Endothelial cell of hepatic sinusoid (primary cell): Measurements from ENCODE around the gene WFIKKN1.

Experiments used
- in situ Hi-C: cut with HindIII; loops from 2 replicates; pipeline ENCODE4 v1.10.0; 2017; ENCODE audit warnings: low sequenced_read_pairs

WFIKKN1 gene, protein sequence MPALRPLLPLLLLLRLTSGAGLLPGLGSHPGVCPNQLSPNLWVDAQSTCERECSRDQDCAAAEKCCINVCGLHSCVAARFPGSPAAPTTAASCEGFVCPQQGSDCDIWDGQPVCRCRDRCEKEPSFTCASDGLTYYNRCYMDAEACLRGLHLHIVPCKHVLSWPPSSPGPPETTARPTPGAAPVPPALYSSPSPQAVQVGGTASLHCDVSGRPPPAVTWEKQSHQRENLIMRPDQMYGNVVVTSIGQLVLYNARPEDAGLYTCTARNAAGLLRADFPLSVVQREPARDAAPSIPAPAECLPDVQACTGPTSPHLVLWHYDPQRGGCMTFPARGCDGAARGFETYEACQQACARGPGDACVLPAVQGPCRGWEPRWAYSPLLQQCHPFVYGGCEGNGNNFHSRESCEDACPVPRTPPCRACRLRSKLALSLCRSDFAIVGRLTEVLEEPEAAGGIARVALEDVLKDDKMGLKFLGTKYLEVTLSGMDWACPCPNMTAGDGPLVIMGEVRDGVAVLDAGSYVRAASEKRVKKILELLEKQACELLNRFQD

DNA sequence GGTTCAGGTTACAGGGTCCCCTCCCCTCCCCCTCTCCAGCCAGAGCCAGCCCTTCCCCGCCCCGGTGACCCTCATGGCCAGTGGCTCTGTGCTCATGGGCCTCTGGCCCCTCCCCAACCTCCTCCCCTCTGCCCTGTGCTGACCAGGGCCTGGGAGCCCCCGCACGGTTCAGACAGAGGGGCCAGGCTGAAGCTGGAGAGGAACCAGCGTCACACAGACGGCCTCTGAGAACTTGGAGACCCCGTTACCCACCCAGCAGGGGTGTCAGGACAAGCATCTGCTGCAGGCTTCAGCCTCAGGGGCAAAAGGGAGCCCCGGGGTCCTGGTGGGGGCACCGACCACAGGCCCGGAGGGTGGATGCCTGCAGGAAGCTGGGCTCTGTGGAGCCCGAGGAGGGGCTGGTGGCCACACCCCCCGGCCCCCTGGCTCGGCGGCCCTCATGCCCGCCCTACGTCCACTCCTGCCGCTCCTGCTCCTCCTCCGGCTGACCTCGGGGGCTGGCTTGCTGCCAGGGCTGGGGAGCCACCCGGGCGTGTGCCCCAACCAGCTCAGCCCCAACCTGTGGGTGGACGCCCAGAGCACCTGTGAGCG, at the start of gene WFIKKN1:
TSS of gene WFIKKN1 (plus strand) at position 171 of the 591 bp plus-strand sequence. CDS start at position 440, 269 bp downstream.
- in situ Hi-C loops, result loop anchor here (25.0 kb wide), 1 partner anchor 94 kb away; the partner anchor contains the start of gene CAPN15

DNA sequence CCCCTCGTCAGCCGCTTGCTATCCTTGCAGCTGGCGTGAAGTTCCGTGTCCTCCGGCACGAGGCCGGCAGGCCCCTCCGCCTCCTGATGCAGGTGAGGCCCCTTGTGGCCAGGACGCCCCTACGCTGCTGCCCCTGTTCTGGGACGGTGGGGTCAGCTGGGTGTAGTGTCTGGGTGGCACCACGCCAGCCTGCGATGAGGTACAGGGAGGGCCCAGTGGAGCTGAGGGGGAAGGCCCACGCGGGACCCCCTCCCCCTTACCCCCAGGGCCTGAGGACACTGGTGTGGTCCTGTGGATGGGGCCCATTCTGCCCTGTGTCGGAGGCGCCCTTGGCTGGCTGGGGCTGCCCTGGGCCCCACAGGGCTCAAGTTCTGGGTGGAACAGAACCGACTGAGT, 48.6 kb upstream of the WFIKKN1 start:
- in situ Hi-C loops, result no loop called here

DNA sequence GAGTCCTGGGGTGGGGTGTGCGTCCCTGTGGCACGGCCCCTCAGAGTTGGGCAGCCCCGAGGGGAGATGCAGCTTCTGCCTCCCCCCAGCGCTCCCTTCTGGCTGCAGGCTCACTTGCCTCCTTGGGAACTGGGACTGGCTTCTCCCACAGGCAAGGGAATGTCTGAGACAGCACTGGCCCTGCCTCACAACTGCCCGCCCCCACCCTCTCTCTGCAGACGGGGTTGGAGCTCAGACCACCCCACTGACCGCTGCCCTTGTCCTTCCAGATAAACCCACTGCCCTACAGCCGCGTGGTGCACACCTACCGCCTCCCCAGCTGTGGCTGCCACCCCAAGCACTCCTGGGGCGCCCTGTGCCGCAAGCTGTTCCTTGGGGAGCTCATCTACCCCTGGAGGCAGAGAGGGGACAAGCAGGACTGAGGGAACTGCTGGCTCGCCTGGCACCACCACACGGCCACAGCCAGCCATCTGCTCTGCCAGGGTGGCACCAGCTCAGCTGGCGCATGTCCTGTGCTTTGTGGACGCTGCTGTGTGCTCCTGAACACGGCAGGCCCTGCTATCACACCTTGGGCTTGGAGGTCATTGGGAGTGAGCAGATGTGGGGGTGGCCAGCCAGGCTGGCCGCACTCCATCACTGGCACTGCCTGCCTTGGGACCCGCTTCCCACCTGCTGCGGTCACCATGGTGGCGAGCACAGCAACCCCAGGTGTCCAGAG, 48.0 kb upstream of the WFIKKN1 start:
- in situ Hi-C loops, result no loop called here

DNA sequence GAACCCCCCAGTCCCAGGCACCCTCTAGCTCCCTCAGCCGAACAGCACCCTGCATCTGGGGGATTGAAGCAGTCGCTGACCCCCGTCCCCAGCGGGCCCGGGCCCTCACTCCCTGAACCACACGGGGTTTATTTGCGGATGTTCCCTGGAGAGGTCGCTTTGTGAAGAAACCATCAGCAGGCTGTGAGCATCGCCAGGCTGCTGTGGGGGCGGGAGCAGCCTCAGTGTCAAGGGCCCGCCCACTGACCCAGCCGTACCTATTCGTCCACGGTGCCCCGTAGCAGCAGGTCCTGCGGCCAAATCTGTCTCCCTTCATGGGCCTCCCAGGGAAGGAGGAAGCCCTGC, 47.3 kb upstream of the WFIKKN1 start:
- in situ Hi-C loops, result no loop called here

GRCh38 chr16:583815-584591, 46.8 kb upstream of the WFIKKN1 start:
- in situ Hi-C loops, result no loop called here

GRCh38 chr16:585351-585750, 45.4 kb upstream of the WFIKKN1 start:
- in situ Hi-C loops, result no loop called here

GRCh38 chr16:586047-586644, 44.6 kb upstream of the WFIKKN1 start:
- in situ Hi-C loops, result no loop called here

DNA sequence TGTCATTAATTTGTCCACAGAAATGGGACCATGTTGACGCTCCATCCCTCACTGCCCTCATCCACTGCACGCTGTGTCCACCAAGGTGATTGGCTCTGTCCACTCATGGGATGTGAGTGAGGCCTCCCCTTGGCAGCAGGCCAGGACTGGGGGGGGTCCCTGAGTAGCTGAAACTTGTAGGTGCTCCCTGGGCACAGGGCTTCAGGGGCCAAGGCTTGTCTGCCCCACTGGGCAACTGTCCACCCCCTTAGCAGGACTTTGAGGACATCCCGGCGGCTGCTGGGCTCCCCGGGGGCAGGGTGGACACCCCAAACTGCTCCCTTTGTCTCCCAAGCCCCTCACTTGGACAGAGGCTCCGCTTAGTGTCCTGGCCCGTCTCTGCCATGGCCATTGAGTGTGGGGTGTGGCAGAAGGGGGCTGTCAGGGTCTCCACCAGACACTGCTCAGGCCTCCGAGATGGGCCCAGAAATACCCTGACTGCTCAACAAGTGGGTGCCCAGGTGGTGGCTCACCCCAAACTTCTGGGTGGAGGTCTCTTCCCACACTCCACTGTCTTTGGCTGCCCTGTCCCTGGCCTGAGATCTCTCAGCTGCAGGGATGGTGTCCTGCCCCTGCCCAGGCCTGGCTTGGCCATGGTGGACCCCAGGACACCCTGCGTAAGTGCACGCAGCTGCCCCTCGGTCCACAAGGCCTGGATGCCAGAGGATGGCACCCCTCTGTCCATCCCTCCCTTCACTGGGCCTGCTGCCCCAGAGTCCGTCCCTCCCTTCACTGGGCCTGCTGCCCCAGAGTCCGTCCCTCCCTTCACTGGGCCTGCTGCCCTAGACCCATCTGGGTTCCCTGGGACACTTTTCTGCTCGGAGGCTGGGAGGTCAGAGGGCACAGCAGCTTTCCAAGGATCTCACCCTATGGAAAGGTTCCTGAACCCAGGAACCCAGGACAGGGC, 43.9 kb upstream of the WFIKKN1 start:
- in situ Hi-C loops, result no loop called here

GRCh38 chr16:588639-588888, 42.2 kb upstream of the WFIKKN1 start:
- in situ Hi-C loops, result no loop called here

GRCh38 chr16:588889-589657, 41.7 kb upstream of the WFIKKN1 start:
- in situ Hi-C loops, result no loop called here

DNA sequence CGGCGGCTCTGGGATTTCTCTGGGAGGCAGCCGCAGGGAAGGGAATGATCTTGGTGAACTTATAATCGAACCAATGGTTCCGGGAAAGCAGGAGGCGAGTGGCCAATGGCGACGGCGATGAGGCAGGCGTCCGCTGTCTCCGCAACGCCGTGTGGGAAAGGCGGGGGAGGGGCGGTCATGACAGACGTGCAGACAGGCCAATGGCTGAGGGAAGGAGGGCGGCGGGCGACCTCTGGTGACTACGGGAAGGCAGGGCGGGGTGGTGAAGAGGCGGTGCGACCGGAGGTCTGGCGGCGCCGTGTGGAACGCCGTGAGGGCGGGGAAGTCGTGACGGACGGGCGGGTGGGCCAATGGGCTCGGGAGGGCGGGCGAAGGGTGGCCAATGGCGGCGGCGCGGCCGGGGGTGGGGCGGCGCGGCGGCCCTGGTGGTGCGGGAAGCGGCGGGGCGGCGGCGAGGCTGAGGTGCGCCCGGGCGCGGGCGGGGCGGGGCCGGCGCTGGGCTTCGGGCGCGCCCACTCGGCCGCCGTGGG, 41.1 kb upstream of the WFIKKN1 start, which contains the start of gene RAB40C:
TSS of gene RAB40C (plus strand) at position 409 of the 530 bp plus-strand sequence. CDS start 226 bp downstream, outside the sequence.
- in situ Hi-C loops, result no loop called here

- in situ Hi-C loops, result no loop called here
Observed at GRCh38 chr16:590188-590814, 40.5 kb upstream of the WFIKKN1 start.

DNA sequence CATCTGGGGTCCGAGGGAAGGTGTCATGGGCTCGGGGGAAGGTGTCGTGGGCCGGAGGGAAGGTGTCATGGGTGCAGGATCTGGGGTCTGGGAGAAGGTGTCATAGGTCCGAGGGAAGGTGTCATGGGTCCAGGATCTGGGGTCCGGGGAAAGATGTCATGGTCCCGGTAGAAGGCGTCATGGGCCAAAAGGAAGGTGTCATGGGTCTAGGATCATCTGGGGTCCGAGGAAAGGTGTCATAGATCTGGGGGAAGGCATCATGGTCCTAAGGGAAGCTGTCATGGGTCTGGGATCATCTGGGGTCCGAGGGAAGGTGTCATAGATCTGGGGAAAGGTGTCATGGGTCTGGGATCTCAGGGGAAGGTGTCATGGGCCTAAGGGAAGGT, 40.0 kb upstream of the WFIKKN1 start:
- in situ Hi-C loops, result no loop called here

- in situ Hi-C loops, result no loop called here
Observed at GRCh38 chr16:591231-591630, 39.6 kb upstream of the WFIKKN1 start.

GRCh38 chr16:591892-592517, 38.8 kb upstream of the WFIKKN1 start:
- in situ Hi-C loops, result no loop called here

GRCh38 chr16:592518-593306, 38.1 kb upstream of the WFIKKN1 start:
- in situ Hi-C loops, result no loop called here

- in situ Hi-C loops, result no loop called here
Observed at GRCh38 chr16:593406-593805, 37.4 kb upstream of the WFIKKN1 start.
